Measurements from ENCODE around the gene TLE4. TPM values are rescaled to one million over a fixed set of nuclear protein-coding genes. Genes with fewer than 3 reads are reported as not detected.

TLE4 gene
- total RNA-seq, 3 donors from 2014 or later, result 13.4 to 18.9 (median 14.1) TPM

DNA sequence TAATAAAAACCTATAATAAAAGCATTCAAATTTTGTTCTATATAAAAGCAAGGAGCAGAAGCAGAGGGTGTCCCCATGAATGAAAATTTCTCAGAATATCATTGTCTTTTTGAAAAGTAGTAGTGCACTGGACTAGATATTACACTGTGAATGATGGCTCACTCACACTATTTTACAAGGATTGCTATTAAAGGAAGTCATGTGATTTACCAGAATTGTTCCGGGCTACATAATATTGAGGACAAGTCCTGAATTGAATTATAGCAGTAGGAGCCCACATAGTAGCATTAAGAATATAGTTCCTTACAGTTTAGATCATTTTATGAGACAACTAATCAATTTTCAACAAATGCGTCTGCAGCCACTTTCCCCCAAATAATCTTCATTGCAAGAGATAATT lies 7.7 kb upstream of the TLE4 start:
- no peaks in the 10 kb centered on the region for H3K36me3 Mint-ChIP-seq (ENCODE audit: insufficient read depth)
- H3K9me3 Mint-ChIP-seq, result no peaks in the 10 kb centered on the region
- DNase-seq (no peak), ATAC-seq (no peak)
- peaks cover 11% of the 10 kb centered on the region for H3K27me3 Mint-ChIP-seq (ENCODE audit: low read depth)
- no peak overlapping the region for H3K4me3 Mint-ChIP-seq
- no peaks in the 10 kb centered on the region for H3K4me1 Mint-ChIP-seq (ENCODE audit: low read depth)

DNA sequence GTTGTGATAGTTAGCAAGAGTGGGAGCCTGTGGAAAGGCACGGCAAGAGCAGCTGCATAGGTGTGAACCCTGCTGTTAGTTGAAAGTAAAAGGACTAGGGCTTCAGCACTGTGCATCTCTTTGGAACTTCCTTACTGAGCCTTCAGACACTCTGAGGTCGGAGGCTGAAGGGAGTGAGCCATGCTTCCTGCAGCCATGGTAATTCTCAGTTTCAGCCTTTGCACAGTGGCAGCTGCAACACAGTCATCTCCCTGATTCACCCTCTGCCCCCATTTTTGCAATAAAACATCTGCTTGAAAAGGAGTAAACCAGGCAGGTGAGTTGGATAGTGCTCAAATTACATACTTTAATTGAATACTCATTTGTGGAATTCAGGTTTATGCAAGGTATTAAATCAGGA lies 6.5 kb upstream of the TLE4 start:
- peaks cover 3% of the 10 kb centered on the region for H3K4me1 Mint-ChIP-seq (ENCODE audit: low read depth)
- DNase-seq, result no peak

DNA sequence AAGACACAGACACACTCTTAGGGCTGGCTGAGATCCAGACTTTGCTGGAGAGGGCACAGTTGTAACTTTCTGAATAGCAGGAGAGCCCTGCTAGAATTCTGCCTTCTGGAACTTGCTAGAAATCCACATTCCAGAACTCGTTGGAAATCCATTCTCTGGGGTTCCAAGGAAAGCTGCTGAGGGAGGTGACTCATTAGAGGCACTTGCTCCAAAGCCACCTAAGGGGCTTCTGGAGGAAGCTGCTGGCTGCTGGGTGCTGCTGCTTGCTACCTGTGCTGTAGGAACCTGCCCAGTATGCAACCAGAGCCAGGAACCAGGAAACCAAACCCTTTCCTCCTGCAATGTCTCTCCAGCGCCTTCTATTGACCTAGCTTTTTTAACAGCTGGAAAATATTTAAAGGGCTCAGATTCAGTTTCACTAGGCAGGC lies 4.1 kb upstream of the TLE4 start:
- Mint-ChIP-seq H3K27me3 (ENCODE audit: low read depth) (peaks cover 17% of the 10 kb centered on the region), H3K4me1 (ENCODE audit: low read depth) (peaks cover 3% of the 10 kb centered on the region), H3K9me3 (no peaks in the 10 kb centered on the region), H3K4me3 (no peak overlapping the region), H3K36me3 (ENCODE audit: insufficient read depth) (no peaks in the 10 kb centered on the region)
- ATAC-seq (no peak), DNase-seq (no peak)

More for the DNA sequence above, 6.5 kb upstream of the TLE4 start:
- Mint-ChIP-seq H3K9me3 (no peaks in the 10 kb centered on the region), H3K27me3 (ENCODE audit: low read depth) (peaks cover 17% of the 10 kb centered on the region), H3K4me3 (no peak overlapping the region), H3K36me3 (ENCODE audit: insufficient read depth) (no peaks in the 10 kb centered on the region)
- ATAC-seq, result peak; percentile 95

DNA sequence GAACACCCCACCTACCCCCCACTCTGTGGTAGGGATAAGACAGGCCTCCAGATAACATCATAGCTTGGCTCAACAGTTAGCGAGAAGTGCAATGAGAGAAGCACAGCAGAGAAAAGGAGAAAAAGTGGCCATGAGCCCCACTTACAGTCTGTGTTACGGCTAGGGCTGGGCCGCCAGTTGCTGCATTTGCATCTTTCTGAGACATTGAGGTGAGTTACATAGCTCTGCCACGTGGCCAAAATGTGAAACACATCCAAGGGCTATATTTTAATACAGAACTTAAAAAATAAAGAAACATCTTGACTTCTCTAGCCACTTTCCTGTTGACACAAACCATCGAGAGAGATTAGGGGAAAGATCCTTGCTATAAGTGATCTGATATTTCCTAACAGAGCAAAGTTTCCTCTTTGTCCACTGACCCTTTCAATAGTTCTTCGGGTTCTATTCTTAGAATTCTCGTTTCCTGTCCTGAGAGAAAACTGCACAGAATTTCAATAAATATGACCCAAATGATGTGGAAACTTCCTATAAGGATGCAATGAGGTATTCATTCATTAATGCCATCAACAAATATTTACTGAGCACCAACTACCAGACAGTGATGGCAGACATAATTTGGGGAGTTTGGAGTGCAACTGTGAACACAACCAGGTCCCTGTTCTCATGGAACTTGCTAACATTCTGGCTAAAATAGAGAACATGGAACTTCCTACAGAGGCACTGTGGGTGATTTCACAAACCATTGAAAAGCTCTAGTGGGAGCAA lies 3.2 kb upstream of the TLE4 start:
- peaks cover 17% of the 10 kb centered on the region for H3K27me3 Mint-ChIP-seq (ENCODE audit: low read depth)
- no peaks in the 10 kb centered on the region for H3K9me3 Mint-ChIP-seq
- no peaks in the 10 kb centered on the region for H3K36me3 Mint-ChIP-seq (ENCODE audit: insufficient read depth)
- H3K4me1 Mint-ChIP-seq (ENCODE audit: low read depth), result peaks cover 3% of the 10 kb centered on the region
- H3K4me3 Mint-ChIP-seq, result no peak overlapping the region
- DNase-seq (no peak), ATAC-seq (no peak)

DNA sequence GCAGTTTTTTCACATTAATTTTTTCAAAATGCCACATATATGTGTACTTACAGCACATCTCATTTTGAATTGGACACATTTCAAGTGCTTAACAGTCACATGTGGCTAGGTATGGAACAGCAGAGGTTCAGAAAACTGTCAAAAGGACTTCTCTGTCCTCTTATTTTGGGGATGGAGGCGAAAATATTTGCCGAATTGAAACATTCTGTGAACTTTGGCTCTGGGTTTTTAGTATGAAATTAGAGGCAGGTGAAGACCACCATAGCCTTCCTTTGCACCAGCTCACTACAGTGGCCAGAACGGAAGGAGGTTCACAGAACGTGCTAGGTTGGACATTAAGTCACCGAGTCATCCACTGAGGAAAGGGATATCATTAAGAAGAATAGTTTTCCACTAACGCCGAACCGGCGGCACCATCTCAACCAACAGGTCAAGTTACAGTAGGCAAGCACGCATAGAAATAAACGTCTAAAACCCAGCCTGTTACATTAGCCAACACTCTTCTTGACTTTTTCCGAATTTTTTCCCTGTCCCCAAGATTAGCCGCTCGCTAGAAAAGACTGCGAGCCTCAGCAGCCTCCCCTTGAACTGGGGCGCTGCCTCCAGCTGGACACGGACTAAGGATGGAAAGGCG lies 1.8 kb upstream of the TLE4 start:
- peaks cover 17% of the 10 kb centered on the region for H3K27me3 Mint-ChIP-seq (ENCODE audit: low read depth)
- H3K4me1 Mint-ChIP-seq (ENCODE audit: low read depth), result peaks cover 17% of the 10 kb centered on the region
- no peak for ATAC-seq
- no peak overlapping the region for H3K4me3 Mint-ChIP-seq
- no peaks in the 10 kb centered on the region for H3K9me3 Mint-ChIP-seq
- no peak for DNase-seq
- H3K36me3 Mint-ChIP-seq (ENCODE audit: insufficient read depth), result no peaks in the 10 kb centered on the region

DNA sequence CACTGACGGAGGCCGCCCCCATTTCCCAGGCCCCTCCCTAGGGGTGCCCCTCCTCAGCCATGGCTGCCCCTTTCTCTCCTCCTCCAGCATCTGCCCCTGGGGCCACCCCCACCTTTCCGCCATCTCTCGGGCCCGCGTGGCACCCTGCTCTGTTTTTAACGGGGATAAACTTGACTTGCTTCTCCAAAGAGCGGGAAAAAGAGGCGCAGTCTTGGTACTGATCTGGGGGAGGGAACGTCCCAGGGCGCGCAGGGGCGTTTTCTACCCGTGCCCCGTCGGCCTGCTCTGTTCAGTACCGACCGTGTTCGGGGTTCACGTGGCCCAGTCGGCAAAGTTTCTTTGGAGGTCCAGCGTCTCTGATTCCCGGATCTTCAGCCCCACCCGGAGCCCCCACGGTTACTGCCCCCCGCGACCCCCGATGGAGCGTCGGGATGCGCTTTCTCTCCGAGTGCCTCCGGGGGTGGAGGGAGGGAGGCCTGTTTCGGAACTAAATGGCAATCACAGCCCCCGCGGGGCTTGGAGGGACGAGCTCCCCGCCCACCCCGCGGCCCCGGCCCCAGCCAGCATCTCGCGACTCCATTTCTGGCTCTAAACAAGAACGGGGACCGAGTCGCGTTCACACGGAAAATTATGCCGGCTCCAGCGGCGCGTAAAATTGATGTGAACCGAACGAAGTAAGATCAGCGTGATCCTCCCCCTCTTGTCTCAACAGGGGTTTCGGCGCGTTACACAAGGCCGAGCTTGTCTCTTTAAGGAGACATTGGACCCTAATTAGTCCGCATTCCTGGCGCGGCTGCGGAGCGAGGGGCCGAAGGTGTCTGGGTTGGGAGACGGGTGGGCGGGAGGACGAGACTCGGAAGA lies 1.1 kb upstream of the TLE4 start:
- H3K4me3 Mint-ChIP-seq, result no peak overlapping the region
- H3K36me3 Mint-ChIP-seq (ENCODE audit: insufficient read depth), result no peaks in the 10 kb centered on the region
- peak; percentile 0 to 2 for ATAC-seq
- peak; percentile 30 for DNase-seq
- H3K9me3 Mint-ChIP-seq, result no peaks in the 10 kb centered on the region
- peaks cover 21% of the 10 kb centered on the region for H3K4me1 Mint-ChIP-seq (ENCODE audit: low read depth)
- peaks cover 14% of the 10 kb centered on the region for H3K27me3 Mint-ChIP-seq (ENCODE audit: low read depth)

DNA sequence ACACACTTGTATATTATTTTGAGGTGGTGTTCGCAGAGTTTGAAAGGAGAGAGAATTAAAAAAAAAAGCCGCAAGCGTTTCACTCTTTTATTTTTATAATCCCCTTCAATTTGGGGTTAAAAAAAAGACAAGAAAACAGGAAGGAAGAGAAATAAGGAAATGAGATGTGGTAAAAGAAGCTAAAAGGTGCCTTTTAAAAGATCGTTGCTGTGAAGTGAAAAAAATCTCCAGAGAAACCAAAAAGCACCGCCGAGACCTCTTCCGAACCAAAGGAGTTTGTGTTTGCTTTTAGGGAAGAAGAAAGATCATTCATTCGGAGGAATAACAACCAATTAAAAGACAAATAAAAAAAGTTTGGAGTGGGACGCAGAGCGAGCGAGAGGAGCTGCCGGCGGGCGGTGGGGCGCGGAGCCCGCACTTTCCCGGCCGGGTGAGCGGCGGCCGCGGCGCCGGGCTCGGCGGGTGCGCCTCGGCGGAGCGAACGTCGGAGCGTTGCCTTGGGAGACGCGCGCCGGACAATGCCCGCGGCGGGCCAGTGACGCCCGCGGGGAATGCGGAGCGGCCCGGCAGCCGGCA lies 355 bp downstream of the TLE4 start:
- H3K9me3 Mint-ChIP-seq, result no peaks in the 10 kb centered on the region
- no peak for DNase-seq
- H3K4me3 Mint-ChIP-seq, result no peak overlapping the region
- peak in 1 of 2 donors; percentile 0 for ATAC-seq
- peaks cover 32% of the 10 kb centered on the region for H3K4me1 Mint-ChIP-seq (ENCODE audit: low read depth)
- peaks cover 10% of the 10 kb centered on the region for H3K27me3 Mint-ChIP-seq (ENCODE audit: low read depth)
- H3K36me3 Mint-ChIP-seq (ENCODE audit: insufficient read depth), result peaks cover 2% of the 10 kb centered on the region

DNA sequence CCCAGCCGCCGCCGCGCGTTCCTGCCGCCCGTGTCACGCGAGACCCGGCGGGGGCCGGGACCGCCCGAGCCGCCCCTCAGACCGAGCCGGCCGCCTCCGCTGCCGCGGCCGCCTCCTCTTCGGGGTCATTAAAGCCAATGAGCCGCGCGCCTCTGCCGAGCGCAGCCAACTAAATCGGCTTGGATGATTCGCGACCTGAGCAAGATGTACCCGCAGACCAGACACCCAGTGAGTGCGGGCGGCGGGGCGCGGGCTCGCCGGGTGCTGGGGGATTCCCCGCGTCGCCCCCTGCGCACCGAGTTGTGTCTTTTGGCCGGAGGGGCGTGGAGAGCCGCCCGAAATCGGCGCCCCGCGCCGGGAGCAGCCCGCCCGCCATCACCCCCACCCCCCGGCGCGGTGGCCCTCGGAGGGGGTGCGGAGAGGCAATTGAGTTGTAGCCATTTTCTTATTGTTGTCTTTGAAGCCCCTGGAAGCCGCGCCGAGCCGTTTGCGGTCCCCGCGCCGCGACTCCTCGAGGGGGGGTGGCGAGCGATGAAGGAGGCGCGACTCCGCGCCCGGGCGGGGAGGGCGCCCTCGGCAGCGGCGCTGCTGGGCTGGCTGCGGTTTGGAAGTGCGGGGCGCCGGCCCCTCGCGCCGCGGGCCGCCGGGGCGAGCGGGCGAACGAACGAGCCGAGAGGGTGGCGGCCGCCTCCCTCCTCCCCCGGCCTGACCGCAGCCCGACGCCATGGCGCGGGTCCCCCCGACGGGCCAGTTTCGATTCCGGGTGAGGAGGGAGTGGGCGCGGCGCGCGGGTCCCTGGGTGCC lies 1.0 kb downstream of the TLE4 start:
- H3K9me3 Mint-ChIP-seq, result no peaks in the 10 kb centered on the region
- peaks cover 38% of the 10 kb centered on the region for H3K4me1 Mint-ChIP-seq (ENCODE audit: low read depth)
- peak; percentile 42 for DNase-seq
- H3K27me3 Mint-ChIP-seq (ENCODE audit: low read depth), result peaks cover 10% of the 10 kb centered on the region
- peak; percentile 3 for ATAC-seq
- H3K36me3 Mint-ChIP-seq (ENCODE audit: insufficient read depth), result peaks cover 2% of the 10 kb centered on the region
- peak overlapping the region; percentile 91 for H3K4me3 Mint-ChIP-seq

DNA sequence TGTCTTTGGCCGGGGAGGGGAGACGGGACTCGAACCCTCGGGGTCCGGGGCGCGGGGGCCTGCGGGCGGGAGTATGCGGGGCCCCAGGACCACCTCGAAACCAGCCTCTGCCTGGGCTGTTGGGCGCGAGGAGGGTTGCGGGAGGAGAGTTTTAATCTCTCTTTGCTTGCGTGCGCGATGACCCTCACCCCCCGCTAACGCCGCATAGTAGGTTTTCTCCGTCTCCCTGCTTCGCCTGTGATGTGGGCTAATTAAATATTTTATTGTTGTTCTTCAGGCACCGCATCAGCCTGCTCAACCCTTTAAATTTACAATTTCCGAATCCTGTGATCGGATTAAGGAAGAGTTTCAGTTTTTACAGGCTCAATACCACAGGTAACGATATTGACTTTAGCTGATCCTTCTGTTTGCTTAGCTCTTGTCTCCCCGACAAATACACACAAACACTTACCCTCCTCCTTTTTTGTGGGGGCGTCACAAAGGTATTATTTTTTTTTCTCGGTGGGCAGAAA lies 1.7 kb downstream of the TLE4 start:
- peaks cover 2% of the 10 kb centered on the region for H3K36me3 Mint-ChIP-seq (ENCODE audit: insufficient read depth)
- DNase-seq (no peak), ATAC-seq (no peak)
- H3K9me3 Mint-ChIP-seq, result no peaks in the 10 kb centered on the region
- peak overlapping the region; percentile 91 for H3K4me3 Mint-ChIP-seq
- peaks cover 45% of the 10 kb centered on the region for H3K4me1 Mint-ChIP-seq (ENCODE audit: low read depth)
- H3K27me3 Mint-ChIP-seq (ENCODE audit: low read depth), result peaks cover 9% of the 10 kb centered on the region

DNA sequence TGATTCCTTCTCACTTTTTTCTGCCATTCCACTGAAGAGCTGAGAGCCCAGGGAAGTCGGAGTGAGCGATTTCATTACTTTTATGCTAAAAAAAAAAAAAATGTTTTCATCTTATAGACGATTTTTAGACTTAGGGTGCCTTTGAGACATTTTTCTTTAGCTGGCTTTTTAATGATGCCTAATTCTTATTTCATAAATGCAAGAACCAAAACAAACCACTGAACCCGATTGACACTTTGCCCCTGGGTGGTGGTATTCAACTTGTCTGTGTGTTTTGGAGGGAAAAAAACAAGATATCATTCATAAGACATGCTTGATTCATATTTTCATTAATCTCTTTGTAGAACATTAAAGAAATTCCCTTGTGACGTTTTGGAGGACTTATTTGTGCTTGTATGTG lies 2.4 kb downstream of the TLE4 start:
- H3K4me1 Mint-ChIP-seq (ENCODE audit: low read depth), result peaks cover 51% of the 10 kb centered on the region
- DNase-seq, result no peak
- peaks cover 6% of the 10 kb centered on the region for H3K27me3 Mint-ChIP-seq (ENCODE audit: low read depth)
- peaks cover 3% of the 10 kb centered on the region for H3K36me3 Mint-ChIP-seq (ENCODE audit: insufficient read depth)
- H3K4me3 Mint-ChIP-seq, result peak overlapping the region; percentile 91
- no peak for ATAC-seq
- no peaks in the 10 kb centered on the region for H3K9me3 Mint-ChIP-seq

DNA sequence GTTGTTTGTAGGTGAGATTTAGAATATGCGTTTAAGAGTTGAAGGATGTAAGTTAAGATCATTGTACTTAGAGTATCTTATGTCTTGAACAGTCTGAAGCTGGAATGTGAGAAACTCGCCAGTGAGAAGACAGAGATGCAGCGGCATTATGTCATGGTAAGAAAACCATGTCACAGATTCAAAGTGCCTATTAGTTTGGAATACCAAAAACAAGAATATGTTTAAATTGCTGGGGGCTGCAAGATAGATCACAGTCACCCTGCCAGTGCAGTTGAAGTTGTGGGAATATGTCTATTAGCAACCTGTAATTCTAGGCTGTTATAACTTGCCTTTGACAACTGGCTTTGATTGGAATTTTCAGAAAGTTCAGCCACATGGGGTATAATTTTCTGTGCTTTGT lies 3.0 kb downstream of the TLE4 start:
- peak overlapping the region; percentile 91 for H3K4me3 Mint-ChIP-seq
- peaks cover 57% of the 10 kb centered on the region for H3K4me1 Mint-ChIP-seq (ENCODE audit: low read depth)
- DNase-seq (no peak), ATAC-seq (no peak)
- H3K27me3 Mint-ChIP-seq (ENCODE audit: low read depth), result peaks cover 4% of the 10 kb centered on the region
- H3K36me3 Mint-ChIP-seq (ENCODE audit: insufficient read depth), result peaks cover 4% of the 10 kb centered on the region
- H3K9me3 Mint-ChIP-seq, result no peaks in the 10 kb centered on the region

DNA sequence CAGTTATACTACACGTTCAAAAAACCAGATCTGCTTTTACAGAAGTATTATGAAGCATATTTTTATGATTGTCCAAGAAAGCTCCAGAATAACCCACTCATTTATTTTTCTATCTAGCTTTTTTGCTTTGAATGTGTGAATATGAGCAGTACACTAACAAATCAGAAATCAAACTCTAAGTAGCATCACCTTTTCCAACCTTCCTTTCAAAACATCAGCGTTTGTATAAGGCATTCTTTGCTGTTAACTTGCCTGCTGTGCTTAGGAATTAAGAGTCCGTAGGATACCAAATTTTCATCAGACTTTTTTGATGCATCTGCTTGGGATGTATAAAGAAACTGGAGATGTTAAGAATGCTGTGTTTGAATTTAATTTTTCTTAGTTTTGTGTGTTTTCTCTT lies 3.8 kb downstream of the TLE4 start:
- Mint-ChIP-seq H3K4me1 (ENCODE audit: low read depth) (peaks cover 62% of the 10 kb centered on the region), H3K4me3 (peak overlapping the region; percentile 4), H3K27me3 (ENCODE audit: low read depth) (no peaks in the 10 kb centered on the region), H3K36me3 (ENCODE audit: insufficient read depth) (peaks cover 4% of the 10 kb centered on the region), H3K9me3 (no peaks in the 10 kb centered on the region)
- ATAC-seq, result no peak
- DNase-seq, result no peak

DNA sequence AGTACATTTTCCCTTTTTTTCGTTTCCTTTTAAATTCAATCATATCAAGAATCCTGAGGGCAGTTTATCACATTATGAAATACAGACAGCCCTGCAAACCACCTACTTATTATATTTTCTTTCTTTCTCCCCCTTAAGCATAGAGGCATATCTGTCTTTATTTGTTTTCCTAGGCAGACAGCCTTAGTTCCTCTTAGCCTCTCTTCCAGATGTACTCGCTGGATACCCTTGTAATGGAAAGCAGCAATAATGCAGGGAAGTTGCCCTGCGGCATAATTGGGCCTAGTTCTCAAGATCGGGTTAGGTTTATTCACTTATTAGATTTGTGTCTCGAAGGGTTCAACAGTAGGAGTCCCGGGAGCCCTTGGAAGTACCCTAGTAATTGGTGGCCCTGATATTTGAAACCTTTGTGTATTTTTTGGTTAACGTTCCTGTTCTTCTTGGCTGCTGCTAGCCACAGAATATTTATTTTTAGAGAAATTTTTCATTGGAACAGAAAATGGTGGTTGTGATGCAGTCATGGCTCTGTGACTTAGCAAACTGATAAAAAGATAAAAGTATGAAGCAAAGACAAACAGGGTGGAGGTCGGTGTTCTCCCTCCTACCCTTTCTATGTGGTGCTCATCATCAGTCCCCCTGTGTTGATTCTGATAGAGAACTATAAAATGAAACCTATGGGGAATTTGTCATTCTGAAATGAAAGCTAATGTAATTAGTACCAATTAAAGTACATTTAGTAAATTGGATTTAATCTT lies 6.4 kb downstream of the TLE4 start:
- ATAC-seq, result peak in 1 of 2 donors; percentile 23
- peaks cover 4% of the 10 kb centered on the region for H3K36me3 Mint-ChIP-seq (ENCODE audit: insufficient read depth)
- no peak overlapping the region for H3K4me3 Mint-ChIP-seq
- H3K4me1 Mint-ChIP-seq (ENCODE audit: low read depth), result peaks cover 88% of the 10 kb centered on the region
- no peaks in the 10 kb centered on the region for H3K9me3 Mint-ChIP-seq
- no peak for DNase-seq
- no peaks in the 10 kb centered on the region for H3K27me3 Mint-ChIP-seq (ENCODE audit: low read depth)
